Lung (tissue), 12 donors: ENCODE results near the gene MCF2. TPM values are rescaled to one million over a fixed set of nuclear protein-coding genes. Genes with fewer than 3 reads are reported as not detected.
A peak's percentile ranks its signal among the peaks of the same experiment; 100 is the strongest.

Experiments used
- ATAC-seq: fragments of 200-7000 bp; cut with Tn5 transposase; one replicate; pipeline ENCODE4 v1.9.1; 2020; ENCODE audit warnings: moderate number of reproducible peaks; ENCODE audit not compliant: insufficient read depth, low FRiP score
- DNase-seq, 3 donors: peaks; one replicate each; pipeline ENCODE4 v3.0.0-alpha.2; 2013 to 2017
- H3K27ac ChIP-seq, 2 donors: one replicate each; pipeline ENCODE4 v1.5.1; 2013; ENCODE audit warnings: mild to moderate bottlenecking in 2 of 2, moderate library complexity in 2 of 2, control low read depth in 1 of 2, inconsistent platforms in 1 of 2, low read depth in 1 of 2, low read length in 1 of 2
- H3K27me3 ChIP-seq, 3 donors: one replicate each; pipeline ENCODE4 v1.5.1; 2013; ENCODE audit warnings: low read length in 2 of 3; ENCODE audit not compliant: control insufficient read depth in 3 of 3, insufficient read depth in 3 of 3
- H3K36me3 ChIP-seq, 4 donors: one replicate each; pipeline ENCODE4 v1.5.1; 2013; ENCODE audit warnings: low read length in 4 of 4, mild to moderate bottlenecking in 1 of 4, moderate library complexity in 1 of 4; ENCODE audit not compliant: control insufficient read depth in 4 of 4, insufficient read depth in 4 of 4
- H3K4me1 ChIP-seq, 5 donors: one replicate each; pipeline ENCODE4 v1.5.1; 2013; ENCODE audit warnings: low read length in 5 of 5, mild to moderate bottlenecking in 2 of 5, moderate library complexity in 1 of 5; ENCODE audit not compliant: control insufficient read depth in 5 of 5, insufficient read depth in 5 of 5
- H3K4me3 ChIP-seq: one replicate; pipeline ENCODE4 v1.5.1; 2013; ENCODE audit warnings: mild to moderate bottlenecking, control low read depth, moderate library complexity
- H3K9ac ChIP-seq, 2 donors: one replicate each; pipeline ENCODE4 v1.5.1; 2013; ENCODE audit warnings: low read length in 2 of 2, control low read depth in 1 of 2; ENCODE audit not compliant: insufficient read depth in 1 of 2
- H3K9me3 ChIP-seq, 4 donors: one replicate each; pipeline ENCODE4 v1.5.1; 2013; ENCODE audit warnings: low read length in 3 of 4, mild to moderate bottlenecking in 1 of 4, moderate library complexity in 1 of 4; ENCODE audit not compliant: control insufficient read depth in 4 of 4, insufficient read depth in 3 of 4
- WGBS, 2 donors: extraction: QIAGEN DNeasy Blood & Tissue Kit; methylation state at CpG; one replicate each; pipeline ENCODE4 v1.1.7; 2013; 5-methylcytosine and 5-hydroxymethylcytosine counted together
- polyA plus RNA-seq, 2 donors: library from polyadenylated mRNA; stranded (reverse); fragments of 200-250 nt; gene quantifications; one replicate each; pipeline ENCODE4 v1.2.1, GENCODE V29; 2013
- total RNA-seq, 2 donors: library from RNA; depleted of rRNA in 1 of 2; stranded (reverse); fragments of >200 nt in 1 of 2; gene quantifications; one replicate each; pipeline ENCODE4 v1.2.1, GENCODE V29; 2014 to 2021
- TF ChIP-seq, protein P1 (sequence below): IDR thresholded peaks from 2 replicates; pipeline ENCODE4 v1.5.1; 2012; ENCODE audit warnings: mild to moderate bottlenecking; ENCODE audit errors: control extremely low read depth, extremely low read depth
- donor health status: control.
- donor health status: control.
- donor health status: Bipolar disorder and iron deficiency.
- donor health status: healthy.
- donor health status: DM: yes; HTN: yes; CAD: no.

MCF2 gene
- total and polyA plus RNA-seq, 4 donors = 0.10 to 0.37 (median 0.14) TPM

DNA sequence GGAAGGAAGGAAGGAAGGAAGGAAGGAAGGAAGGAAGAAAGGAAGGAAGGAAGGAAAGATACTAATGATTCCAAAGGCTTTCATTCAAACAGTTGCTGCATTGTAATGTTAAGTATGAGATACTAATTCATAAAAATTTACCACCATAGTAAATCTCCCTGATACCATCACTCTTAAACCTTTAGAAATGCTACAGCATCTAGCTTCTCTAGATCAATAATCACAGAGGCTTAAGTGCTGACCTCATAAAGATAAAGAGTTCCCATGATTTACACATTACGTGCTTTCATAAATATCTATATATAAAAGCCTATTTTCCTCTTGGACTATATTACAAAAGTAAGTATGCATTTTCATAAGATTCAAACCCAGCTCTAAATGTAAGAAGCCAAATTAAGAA is 141.0 kb downstream of the MCF2 start:
- DNase-seq (no peak), ATAC-seq (no peak)
- Histone ChIP-seq H3K36me3 (no peaks in the 10 kb centered on the region), H3K27ac (no peak overlapping the region), H3K9ac (no peak overlapping the region), H3K9me3 (no peaks in the 10 kb centered on the region), H3K4me3 (no peak overlapping the region), H3K4me1 (no peaks in the 10 kb centered on the region), H3K27me3 (peaks cover 0 to 15% (median 4%) of the 10 kb centered on the region in 3 donors)
- WGBS, 2 donors = 77 to 85% methylated on average over 1 of the region's 1 CpG
- TF ChIP-seq, protein P1, sequence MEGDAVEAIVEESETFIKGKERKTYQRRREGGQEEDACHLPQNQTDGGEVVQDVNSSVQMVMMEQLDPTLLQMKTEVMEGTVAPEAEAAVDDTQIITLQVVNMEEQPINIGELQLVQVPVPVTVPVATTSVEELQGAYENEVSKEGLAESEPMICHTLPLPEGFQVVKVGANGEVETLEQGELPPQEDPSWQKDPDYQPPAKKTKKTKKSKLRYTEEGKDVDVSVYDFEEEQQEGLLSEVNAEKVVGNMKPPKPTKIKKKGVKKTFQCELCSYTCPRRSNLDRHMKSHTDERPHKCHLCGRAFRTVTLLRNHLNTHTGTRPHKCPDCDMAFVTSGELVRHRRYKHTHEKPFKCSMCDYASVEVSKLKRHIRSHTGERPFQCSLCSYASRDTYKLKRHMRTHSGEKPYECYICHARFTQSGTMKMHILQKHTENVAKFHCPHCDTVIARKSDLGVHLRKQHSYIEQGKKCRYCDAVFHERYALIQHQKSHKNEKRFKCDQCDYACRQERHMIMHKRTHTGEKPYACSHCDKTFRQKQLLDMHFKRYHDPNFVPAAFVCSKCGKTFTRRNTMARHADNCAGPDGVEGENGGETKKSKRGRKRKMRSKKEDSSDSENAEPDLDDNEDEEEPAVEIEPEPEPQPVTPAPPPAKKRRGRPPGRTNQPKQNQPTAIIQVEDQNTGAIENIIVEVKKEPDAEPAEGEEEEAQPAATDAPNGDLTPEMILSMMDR = no peak

- 74 to 91% methylated on average over 5 of the region's 5 CpGs for WGBS, 2 donors
- H3K27me3 ChIP-seq = peaks cover 0 to 12% (median 2%) of the 10 kb centered on the region in 3 donors
- H3K27ac ChIP-seq = no peak overlapping the region
- no peaks in the 10 kb centered on the region for H3K9me3 ChIP-seq
- TF ChIP-seq, protein P1 = no peak
- ATAC-seq (no peak), DNase-seq (no peak)
- no peak overlapping the region for H3K9ac ChIP-seq
- H3K4me3 ChIP-seq = no peak overlapping the region
- H3K4me1 ChIP-seq = no peaks in the 10 kb centered on the region
- no peaks in the 10 kb centered on the region for H3K36me3 ChIP-seq
Observed at GRCh38 chrX:139563251-139563650, 144.7 kb downstream of the MCF2 start.

GRCh38 chrX:139560221-139560620 is 147.7 kb downstream of the MCF2 start:
- H3K9me3 ChIP-seq = no peaks in the 10 kb centered on the region
- no peak for ATAC-seq
- TF ChIP-seq, protein P1 = no peak

GRCh38 chrX:139559383-139560042 is 148.5 kb downstream of the MCF2 start:
- H3K9me3 ChIP-seq = no peaks in the 10 kb centered on the region
- 29 to 33% methylated on average over 9 of the region's 9 CpGs for WGBS, 2 donors
- H3K4me3 ChIP-seq = no peak overlapping the region
- DNase-seq (peak; percentile 24 to 80 (median 64)), ATAC-seq (no peak)
- no peaks in the 10 kb centered on the region for H3K36me3 ChIP-seq
- H3K4me1 ChIP-seq = no peaks in the 10 kb centered on the region
- TF ChIP-seq, protein P1 = peak; percentile 27
- no peak overlapping the region for H3K9ac ChIP-seq
- no peak overlapping the region for H3K27ac ChIP-seq
- peaks cover 0 to 14% (median 2%) of the 10 kb centered on the region in 3 donors for H3K27me3 ChIP-seq

More at GRCh38 chrX:139560221-139560620, 147.7 kb downstream of the MCF2 start:
- Histone ChIP-seq H3K27ac (no peak overlapping the region), H3K4me3 (no peak overlapping the region), H3K4me1 (no peaks in the 10 kb centered on the region), H3K27me3 (peaks cover 0 to 14% (median 2%) of the 10 kb centered on the region in 3 donors), H3K36me3 (no peaks in the 10 kb centered on the region), H3K9ac (no peak overlapping the region)
- no peak for DNase-seq
